ENCODE data around the gene ZBTB12. TPM values are rescaled to one million over a fixed set of nuclear protein-coding genes. Genes with fewer than 3 reads are reported as not detected.
"Not testable (repeated sequence)": the region's sequence is repeated elsewhere in the genome, so short reads cannot be mapped to it uniquely, and the experiment has no call there.

Gene ZBTB12, protein sequence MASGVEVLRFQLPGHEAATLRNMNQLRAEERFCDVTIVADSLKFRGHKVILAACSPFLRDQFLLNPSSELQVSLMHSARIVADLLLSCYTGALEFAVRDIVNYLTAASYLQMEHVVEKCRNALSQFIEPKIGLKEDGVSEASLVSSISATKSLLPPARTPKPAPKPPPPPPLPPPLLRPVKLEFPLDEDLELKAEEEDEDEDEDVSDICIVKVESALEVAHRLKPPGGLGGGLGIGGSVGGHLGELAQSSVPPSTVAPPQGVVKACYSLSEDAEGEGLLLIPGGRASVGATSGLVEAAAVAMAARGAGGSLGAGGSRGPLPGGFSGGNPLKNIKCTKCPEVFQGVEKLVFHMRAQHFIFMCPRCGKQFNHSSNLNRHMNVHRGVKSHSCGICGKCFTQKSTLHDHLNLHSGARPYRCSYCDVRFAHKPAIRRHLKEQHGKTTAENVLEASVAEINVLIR
- 10 to 100 TPM; 23.5 to 27.3 (median 25.5) TPM for polyA plus RNA-seq (ENCODE audit: insufficient read length in 3 of 3)

- DNase-seq (ENCODE audit: low read depth in 3 of 3, low spot score in 2 of 3): peak; percentile 91 to 98 (median 98)
Measured at GRCh38 chr6:31901953-31902643, at the start of gene ZBTB12. TSS of gene ZBTB12 (minus strand) at chr6:31902086. CDS start at chr6:31901305, 781 bp downstream.

DNA sequence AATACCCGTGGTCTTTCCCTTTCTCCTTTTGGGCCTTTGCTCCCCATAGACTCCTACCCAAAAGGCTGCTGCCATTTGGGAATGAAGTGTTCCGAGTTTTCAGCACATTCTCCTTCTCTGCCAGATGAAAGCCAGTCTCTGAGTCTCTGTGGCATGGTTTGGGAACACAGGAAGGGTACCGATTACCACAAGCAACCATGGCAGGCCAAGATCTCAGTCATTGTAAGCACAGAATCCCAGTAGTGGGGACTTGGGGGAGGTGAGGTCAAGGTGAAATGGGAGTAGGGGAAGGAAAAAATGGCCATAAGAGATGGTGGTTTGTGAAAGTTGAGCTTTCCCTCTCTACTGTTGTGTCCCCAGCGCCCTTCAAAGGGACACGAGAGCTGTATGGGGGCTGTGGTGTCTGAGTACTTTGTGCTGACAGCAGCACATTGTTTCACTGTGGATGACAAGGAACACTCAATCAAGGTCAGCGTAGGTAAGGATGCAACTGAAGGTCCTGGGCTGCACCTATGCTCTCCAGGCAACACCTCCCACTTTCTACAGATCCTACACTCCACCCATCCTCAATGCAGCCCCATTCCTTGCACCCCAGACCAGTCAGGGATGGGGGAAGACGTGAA lies 48.2 kb upstream of the ZBTB12 start:
- no peak for DNase-seq (ENCODE audit: low read depth in 3 of 3, low spot score in 2 of 3)

GRCh38 chr6:31948753-31949413 lies 47.0 kb upstream of the ZBTB12 start:
- DNase-seq (ENCODE audit: low read depth in 3 of 3, low spot score in 2 of 3): no peak

- no peak for DNase-seq (ENCODE audit: low read depth in 3 of 3, low spot score in 2 of 3)
Measured at GRCh38 chr6:31948306-31948705, 46.4 kb upstream of the ZBTB12 start.

DNA sequence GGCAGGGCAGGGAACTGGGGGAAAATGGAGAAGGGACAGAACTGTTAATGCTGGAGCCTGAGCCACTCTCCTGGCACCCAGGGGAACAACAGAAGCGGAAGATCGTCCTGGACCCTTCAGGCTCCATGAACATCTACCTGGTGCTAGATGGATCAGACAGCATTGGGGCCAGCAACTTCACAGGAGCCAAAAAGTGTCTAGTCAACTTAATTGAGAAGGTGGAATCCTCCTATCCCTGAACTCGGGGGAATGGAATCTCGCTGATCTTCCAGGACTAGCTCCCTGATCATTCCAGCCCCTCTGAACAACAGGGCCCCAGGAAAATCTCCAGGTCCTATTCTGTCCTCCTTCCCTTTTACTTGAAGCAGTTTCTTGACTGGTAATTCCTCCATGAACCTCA lies 46.0 kb upstream of the ZBTB12 start:
- DNase-seq (ENCODE audit: low read depth in 3 of 3, low spot score in 2 of 3): no peak

DNA sequence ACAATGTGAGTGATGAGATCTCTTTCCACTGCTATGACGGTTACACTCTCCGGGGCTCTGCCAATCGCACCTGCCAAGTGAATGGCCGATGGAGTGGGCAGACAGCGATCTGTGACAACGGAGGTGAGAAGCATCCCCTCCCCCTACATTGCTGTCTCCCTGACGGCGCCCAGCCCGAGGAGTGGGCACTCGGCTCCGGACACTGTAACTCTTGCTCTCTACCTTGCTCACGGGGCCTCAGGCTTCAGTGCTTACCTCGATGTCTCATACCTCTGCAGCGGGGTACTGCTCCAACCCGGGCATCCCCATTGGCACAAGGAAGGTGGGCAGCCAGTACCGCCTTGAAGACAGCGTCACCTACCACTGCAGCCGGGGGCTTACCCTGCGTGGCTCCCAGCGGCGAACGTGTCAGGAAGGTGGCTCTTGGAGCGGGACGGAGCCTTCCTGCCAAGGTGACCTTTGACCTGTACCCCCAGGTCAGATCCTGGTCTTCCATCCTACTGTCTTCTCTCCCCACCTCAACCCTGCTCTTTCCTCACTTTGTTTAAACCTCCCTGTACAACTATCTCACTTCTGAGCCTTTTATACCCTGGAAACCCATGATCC lies 45.3 kb upstream of the ZBTB12 start:
- DNase-seq (ENCODE audit: low read depth in 3 of 3, low spot score in 2 of 3): no peak

DNA sequence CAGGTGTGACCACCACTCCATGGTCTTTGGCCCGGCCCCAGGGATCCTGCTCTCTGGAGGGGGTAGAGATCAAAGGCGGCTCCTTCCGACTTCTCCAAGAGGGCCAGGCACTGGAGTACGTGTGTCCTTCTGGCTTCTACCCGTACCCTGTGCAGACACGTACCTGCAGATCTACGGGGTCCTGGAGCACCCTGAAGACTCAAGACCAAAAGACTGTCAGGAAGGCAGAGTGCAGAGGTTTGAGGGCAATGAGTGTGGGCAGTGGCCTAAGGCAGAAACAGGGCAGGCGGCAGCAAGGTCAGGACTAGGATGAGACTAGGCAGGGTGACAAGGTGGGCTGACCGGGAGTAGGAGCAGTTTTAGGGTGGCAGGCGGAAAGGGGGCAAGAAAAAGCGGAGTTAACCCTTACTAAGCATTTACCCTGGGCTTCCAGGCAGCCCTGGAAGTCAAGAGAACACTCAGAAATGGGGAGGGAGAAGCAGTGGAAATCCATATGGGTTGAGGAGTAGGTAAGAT lies 44.5 kb upstream of the ZBTB12 start:
- no peak for DNase-seq (ENCODE audit: low read depth in 3 of 3, low spot score in 2 of 3)

DNA sequence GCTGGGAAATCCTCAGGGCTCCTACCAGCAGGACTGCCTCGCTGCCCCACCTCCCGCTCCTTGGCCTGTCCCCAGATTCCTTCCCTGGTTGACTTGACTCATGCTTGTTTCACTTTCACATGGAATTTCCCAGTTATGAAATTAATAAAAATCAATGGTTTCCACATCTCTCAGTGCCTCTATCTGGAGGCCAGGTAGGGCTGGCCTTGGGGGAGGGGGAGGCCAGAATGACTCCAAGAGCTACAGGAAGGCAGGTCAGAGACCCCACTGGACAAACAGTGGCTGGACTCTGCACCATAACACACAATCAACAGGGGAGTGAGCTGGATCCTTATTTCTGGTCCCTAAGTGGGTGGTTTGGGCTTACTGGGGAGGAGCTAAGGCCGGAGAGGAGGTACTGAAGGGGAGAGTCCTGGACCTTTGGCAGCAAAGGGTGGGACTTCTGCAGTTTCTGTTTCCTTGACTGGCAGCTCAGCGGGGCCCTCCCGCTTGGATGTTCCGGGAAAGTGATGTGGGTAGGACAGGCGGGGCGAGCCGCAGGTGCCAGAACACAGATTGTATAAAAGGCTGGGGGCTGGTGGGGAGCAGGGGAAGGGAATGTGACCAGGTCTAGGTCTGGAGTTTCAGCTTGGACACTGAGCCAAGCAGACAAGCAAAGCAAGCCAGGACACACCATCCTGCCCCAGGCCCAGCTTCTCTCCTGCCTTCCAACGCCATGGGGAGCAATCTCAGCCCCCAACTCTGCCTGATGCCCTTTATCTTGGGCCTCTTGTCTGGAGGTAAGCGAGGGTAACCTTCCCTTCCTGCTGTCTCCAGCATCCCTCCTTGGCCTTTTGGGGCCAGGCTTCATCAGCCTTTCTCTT lies 43.9 kb upstream of the ZBTB12 start, which contains the start of gene CFB:
CFB (plus strand) TSS at position 589 of the 863 bp plus-strand sequence; CDS start at position 716, 127 bp downstream.
- no peak for DNase-seq (ENCODE audit: low read depth in 3 of 3, low spot score in 2 of 3)

- no peak for DNase-seq (ENCODE audit: low read depth in 3 of 3, low spot score in 2 of 3)
Measured at GRCh38 chr6:31945154-31945506, 43.2 kb upstream of the ZBTB12 start.

GRCh38 chr6:31943742-31944141 lies 41.9 kb upstream of the ZBTB12 start:
- DNase-seq (ENCODE audit: low read depth in 3 of 3, low spot score in 2 of 3): no peak

DNA sequence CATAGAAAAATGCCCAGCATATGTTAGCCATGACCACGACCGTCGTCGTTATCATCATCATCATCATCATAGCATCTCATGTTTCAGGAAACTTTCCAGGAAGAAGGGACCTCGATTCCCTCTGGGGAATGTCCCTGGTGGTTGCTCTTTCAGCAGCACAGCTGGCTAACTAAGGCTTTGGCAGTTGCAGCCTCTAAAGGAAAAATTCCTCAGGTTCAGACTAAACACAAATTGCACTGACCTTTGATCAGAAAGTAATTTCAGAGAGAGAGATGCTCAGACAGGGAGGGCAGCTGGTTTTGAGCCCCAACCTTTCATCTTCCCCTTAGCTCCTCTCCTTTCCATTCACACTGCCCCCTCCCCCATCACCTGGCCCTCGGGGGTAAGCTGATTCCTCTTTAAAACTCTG lies 38.4 kb upstream of the ZBTB12 start:
- DNase-seq (ENCODE audit: low read depth in 3 of 3, low spot score in 2 of 3): no peak

DNA sequence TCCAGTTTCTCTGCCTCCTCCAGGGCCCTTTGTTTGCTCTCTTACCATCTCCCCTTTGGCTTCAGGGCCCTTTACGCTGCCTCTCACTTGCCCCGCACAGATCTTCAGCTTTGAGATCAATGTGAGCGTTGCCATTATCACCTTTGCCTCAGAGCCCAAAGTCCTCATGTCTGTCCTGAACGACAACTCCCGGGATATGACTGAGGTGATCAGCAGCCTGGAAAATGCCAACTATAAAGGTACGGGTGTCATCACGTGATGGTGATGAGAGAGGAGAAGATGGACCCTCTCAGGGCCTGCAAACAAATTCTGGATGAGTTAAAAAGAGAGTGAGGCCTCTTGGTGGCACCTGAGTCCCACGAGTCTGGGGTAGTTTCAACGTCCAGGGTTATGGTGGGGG lies 33.9 kb upstream of the ZBTB12 start:
- DNase-seq (ENCODE audit: low read depth in 3 of 3, low spot score in 2 of 3): no peak

DNA sequence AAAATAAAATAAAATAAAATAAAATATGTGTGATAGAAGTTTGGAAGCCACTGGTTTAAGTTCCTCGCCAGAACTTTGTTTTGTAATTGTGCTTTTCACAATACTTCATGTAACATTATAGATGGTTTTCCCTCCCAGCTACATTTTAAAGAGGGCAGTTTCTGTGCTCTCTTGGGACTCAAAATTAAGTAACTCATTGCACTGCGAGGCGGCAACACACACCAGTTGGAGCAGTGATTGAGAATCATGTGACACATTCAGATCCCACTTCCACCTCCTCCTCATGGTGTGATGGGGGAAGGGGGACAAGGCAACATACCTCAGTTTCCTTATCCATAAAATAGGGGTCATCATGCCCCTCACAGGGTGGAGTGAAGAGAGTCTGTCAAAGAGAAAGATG lies 33.1 kb upstream of the ZBTB12 start:
- DNase-seq (ENCODE audit: low read depth in 3 of 3, low spot score in 2 of 3): no peak

- DNase-seq (ENCODE audit: low read depth in 3 of 3, low spot score in 2 of 3): no peak
Measured at GRCh38 chr6:31933537-31933936, 31.7 kb upstream of the ZBTB12 start.

- not testable (repeated sequence) for DNase-seq (ENCODE audit: low read depth in 3 of 3, low spot score in 2 of 3)
Measured at GRCh38 chr6:31932137-31932536, 30.3 kb upstream of the ZBTB12 start.

- DNase-seq (ENCODE audit: low read depth in 3 of 3, low spot score in 2 of 3): no peak
Measured at GRCh38 chr6:31930962-31931361, 29.1 kb upstream of the ZBTB12 start.

DNA sequence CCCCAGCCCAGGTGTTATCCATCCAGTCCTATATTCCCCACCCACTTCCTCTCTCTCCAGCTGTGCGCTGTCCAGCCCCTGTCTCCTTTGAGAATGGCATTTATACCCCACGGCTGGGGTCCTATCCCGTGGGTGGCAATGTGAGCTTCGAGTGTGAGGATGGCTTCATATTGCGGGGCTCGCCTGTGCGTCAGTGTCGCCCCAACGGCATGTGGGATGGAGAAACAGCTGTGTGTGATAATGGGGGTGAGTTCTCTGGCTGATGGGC lies 26.7 kb upstream of the ZBTB12 start:
- no peak for DNase-seq (ENCODE audit: low read depth in 3 of 3, low spot score in 2 of 3)

DNA sequence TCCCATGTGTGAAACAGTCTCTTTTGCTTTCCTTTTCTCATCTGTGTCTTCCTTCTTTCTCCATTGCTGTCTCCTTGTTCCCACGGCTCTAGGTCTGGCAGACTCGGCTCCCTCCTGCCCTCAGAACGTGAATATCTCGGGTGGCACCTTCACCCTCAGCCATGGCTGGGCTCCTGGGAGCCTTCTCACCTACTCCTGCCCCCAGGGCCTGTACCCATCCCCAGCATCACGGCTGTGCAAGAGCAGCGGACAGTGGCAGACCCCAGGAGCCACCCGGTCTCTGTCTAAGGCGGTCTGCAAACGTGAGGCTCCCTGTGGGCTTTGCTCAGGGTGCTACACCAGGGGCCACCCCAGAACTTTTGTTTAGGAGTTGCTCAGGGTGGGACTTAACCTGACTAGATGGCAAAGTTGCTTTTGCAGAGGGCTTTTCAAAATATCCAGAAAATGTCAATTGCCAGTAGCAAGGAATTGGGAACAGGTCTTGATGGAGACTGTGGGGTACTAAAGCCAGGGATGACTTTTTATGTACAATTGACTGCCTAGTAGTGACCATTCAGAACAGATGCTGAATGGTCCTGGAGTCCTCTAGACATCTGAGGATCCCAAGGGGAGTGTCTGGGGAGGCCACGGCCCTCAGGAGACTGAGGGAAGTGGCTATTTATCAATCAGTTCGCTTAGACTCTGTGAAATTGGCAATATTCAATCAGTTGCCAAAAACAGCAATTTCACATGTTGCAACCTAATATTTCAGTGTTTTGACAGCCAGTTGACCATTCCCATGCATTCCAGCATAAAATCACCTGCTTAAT lies 26.2 kb upstream of the ZBTB12 start:
- DNase-seq (ENCODE audit: low read depth in 3 of 3, low spot score in 2 of 3): no peak

Data from right renal cortex interstitium (tissue), 3 donors.